ENCODE measurements around the gene E2F3.

The E2F3 gene

GRCh38 chr6:20542927-20543602 is 141.4 kb downstream of the E2F3 start:
- TF ChIP-seq CTCF (IDR thresholded peaks at IDR 0.05; ENCODE audit: insufficient read depth, low read depth, low read length, missing control alignments): no peak
- no peak overlapping the region for H3K4me3 ChIP-seq (ENCODE audit: low read length)
- peak; percentile 99 for DNase-seq (ENCODE audit: low read depth)

Measured in epithelial cell of esophagus (primary cell).